Stimulated activated memory B cell treated with anti-CD40 and anti-IgM and Interleukin-4, amounts not matched to agents 10 μg/mL and 1 μg/mL and 100 μg/mL, for 72 hours (primary cell): ENCODE measurements around the gene CRYZL1.
A peak's percentile ranks its signal among the peaks of the same experiment; 100 is the strongest.

Experiments
- ATAC-seq: fragments of 150-1000 bp; cut with Tn5 transposase; 2 replicates; pipeline ENCODE4 v1.10.0; 2021
- H3K27ac Mint-ChIP-seq: one replicate; pipeline ENCODE4 v1.8.0; 2022; ENCODE audit warnings: mild to moderate bottlenecking, mixed read lengths
- H3K27me3 Mint-ChIP-seq: one replicate; pipeline ENCODE4 v1.8.0; 2022; ENCODE audit warnings: mixed read lengths
- H3K36me3 Mint-ChIP-seq: one replicate; pipeline ENCODE4 v1.8.0; 2022; ENCODE audit warnings: mixed read lengths
- H3K4me1 Mint-ChIP-seq: one replicate; pipeline ENCODE4 v1.8.0; 2022; ENCODE audit warnings: mixed read lengths
- H3K4me3 Mint-ChIP-seq: one replicate; pipeline ENCODE4 v1.8.0; 2022; ENCODE audit warnings: mild to moderate bottlenecking, moderate library complexity, mixed read lengths
- H3K9me3 Mint-ChIP-seq: one replicate; pipeline ENCODE4 v1.8.0; 2022; ENCODE audit warnings: mixed read lengths

The CRYZL1 gene

DNA sequence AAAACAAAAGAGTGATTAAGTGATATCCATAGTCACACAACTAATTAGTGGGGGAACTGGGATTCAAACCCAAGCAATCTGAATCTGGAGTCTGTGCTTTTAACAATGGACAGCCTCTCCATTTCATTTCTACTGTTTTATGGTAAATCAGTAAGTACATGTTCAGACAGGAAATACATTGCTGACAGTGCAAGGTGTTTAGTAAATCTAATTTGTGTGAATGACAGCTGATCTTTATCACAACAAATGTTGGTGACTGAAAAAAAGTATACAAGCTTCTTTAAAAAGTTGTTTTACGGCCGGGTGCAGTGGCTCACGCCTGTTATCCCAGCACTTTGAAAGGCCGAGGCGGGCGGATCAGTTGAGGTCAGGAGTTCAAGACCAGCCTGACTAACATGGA is 73.6 kb downstream of the CRYZL1 start:
- Mint-ChIP-seq H3K4me1 (peaks cover 9% of the 10 kb centered on the region), H3K9me3 (no peaks in the 10 kb centered on the region), H3K36me3 (peaks cover 31% of the 10 kb centered on the region), H3K27ac (no peak overlapping the region), H3K27me3 (no peaks in the 10 kb centered on the region), H3K4me3 (no peak overlapping the region)
- ATAC-seq: no peak

DNA sequence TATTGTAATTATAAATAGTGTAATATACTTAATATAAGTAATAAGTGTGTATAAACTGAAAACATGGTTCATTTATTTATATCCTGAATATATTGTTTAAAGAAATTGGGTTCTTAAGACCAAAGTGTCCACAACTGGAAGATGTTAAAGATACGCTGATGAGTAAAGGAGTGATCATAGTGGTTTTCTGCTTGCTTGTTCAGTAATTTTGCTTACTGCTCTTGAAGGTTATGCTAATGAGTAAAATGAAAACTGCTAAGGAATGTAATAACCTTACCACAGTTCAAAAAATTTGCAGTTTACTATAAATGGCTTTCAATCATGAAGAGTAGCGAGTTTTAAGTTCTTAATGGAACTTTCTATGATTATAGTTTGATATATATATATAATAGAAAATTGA is 75.0 kb downstream of the CRYZL1 start:
- Mint-ChIP-seq H3K4me3 (no peak overlapping the region), H3K9me3 (no peaks in the 10 kb centered on the region), H3K36me3 (peaks cover 30% of the 10 kb centered on the region), H3K4me1 (peaks cover 10% of the 10 kb centered on the region), H3K27me3 (no peaks in the 10 kb centered on the region), H3K27ac (no peak overlapping the region)
- ATAC-seq: no peak

DNA sequence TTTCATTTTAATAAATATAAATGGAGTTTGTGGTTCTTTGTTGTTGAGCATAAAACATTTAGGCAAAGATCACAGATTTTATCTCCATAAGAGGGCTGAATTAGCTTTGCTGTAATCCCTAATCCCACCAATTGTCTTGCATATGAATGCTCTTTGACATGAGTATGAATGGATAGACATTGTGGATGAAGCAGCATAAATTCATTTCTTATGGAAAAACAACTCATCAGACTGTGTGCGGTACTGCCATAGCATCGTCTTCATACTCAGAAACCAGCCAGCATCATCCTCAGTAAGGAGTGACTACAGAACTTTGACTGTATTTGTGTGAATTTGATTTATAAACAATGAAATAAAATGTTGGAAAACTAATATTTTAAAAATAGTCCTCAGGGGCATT is 79.2 kb downstream of the CRYZL1 start:
- H3K27me3 Mint-ChIP-seq: no peaks in the 10 kb centered on the region
- no peak for ATAC-seq
- no peaks in the 10 kb centered on the region for H3K9me3 Mint-ChIP-seq
- H3K4me3 Mint-ChIP-seq: no peak overlapping the region
- H3K4me1 Mint-ChIP-seq: peaks cover 17% of the 10 kb centered on the region
- no peak overlapping the region for H3K27ac Mint-ChIP-seq
- H3K36me3 Mint-ChIP-seq: peaks cover 44% of the 10 kb centered on the region

DNA sequence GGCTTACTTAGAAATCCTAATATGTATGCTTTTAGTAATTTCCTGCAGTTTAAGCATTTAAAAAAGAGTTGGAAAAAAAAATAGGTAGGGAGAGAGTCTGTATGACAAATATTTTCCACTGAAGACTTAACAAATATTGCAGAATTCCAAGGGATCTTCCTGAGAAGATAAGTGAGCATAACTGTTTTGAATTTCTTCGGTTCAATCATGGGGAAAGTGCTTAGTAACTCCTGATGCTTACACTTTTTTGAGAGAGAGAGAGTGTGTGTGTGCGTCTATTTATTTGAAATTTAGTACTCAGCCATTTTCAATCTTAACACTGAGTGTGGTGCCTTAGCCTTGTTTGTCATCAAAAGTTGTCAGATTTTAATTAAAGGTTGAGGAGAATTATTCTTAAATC is 80.2 kb downstream of the CRYZL1 start:
- Mint-ChIP-seq H3K27ac (no peak overlapping the region), H3K27me3 (no peaks in the 10 kb centered on the region), H3K9me3 (no peaks in the 10 kb centered on the region), H3K4me3 (no peak overlapping the region), H3K36me3 (peaks cover 55% of the 10 kb centered on the region), H3K4me1 (peaks cover 24% of the 10 kb centered on the region)
- no peak for ATAC-seq

DNA sequence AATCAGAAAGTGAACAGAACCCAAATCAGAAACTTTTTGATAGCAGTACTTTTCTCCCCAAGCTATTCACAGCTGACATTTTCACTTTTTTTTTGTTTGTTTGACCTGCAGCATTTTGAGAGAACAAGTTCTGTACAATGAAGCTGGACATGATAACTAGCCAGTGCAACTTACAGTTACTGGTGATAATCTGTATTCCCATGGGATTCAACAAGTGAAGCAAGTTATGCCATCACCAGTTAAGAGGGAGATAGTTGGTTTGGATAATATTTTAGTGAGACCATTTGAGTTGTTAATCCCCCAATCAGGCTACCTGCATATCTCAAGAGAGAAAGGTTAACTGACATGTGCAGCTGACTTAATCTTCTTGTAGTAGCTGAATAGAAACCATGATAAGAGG is 80.6 kb downstream of the CRYZL1 start:
- H3K9me3 Mint-ChIP-seq: no peaks in the 10 kb centered on the region
- H3K27ac Mint-ChIP-seq: no peak overlapping the region
- H3K4me1 Mint-ChIP-seq: peaks cover 28% of the 10 kb centered on the region
- no peak overlapping the region for H3K4me3 Mint-ChIP-seq
- no peaks in the 10 kb centered on the region for H3K27me3 Mint-ChIP-seq
- no peak for ATAC-seq
- H3K36me3 Mint-ChIP-seq: peaks cover 59% of the 10 kb centered on the region

DNA sequence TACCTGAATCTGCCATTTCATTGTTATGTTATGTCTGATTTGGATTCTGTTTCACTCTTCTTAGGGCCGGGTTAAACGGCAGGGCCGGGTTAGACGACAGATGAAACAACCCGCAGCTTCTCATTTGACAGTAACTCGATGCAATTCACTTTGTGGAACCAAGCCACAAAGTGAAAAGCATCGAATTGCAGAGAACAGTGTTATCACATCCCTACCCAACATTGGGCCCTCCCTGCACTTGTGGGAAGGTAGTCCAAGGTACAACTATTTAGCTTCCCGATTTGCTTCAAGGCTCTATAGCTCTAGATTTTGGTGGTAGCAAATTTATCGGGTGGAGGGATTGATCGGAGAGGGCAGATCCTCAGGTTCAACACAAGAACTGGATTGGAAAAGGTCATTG is 81.7 kb downstream of the CRYZL1 start:
- Mint-ChIP-seq H3K9me3 (no peaks in the 10 kb centered on the region), H3K4me3 (no peak overlapping the region), H3K27ac (no peak overlapping the region), H3K36me3 (peaks cover 66% of the 10 kb centered on the region), H3K27me3 (no peaks in the 10 kb centered on the region), H3K4me1 (peaks cover 34% of the 10 kb centered on the region)
- ATAC-seq: no peak

DNA sequence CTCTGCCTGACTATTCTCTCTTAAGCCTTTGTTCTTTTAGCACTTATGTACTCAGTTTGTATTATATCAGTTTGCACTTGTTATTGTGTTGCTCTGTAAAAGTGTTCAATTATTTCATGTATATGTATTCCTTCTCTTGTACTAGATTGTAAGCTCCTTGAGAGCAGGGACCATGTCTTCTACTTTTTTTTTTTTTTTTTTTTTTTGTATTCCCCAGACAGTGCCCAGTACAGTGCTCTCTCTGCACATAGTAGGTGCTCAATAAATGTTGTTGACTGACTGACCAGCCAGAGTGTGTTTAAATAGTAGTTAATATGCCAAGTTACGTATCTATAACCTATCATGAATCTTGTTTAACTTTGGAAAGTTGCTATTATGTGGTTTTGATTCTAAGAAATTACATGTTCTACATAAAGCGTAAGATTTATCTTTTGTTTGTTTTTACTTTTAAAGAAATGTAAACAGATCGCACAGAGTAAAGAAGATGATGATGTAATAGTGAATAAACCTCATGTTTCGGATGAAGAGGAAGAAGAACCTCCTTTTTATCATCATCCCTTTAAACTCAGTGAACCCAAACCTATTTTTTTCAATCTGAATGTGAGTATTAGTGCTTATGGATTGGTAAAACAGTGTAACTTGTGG is 82.6 kb downstream of the CRYZL1 start:
- Mint-ChIP-seq H3K27me3 (no peaks in the 10 kb centered on the region), H3K27ac (no peak overlapping the region), H3K36me3 (peaks cover 75% of the 10 kb centered on the region), H3K4me1 (peaks cover 41% of the 10 kb centered on the region), H3K9me3 (no peaks in the 10 kb centered on the region), H3K4me3 (no peak overlapping the region)
- no peak for ATAC-seq

DNA sequence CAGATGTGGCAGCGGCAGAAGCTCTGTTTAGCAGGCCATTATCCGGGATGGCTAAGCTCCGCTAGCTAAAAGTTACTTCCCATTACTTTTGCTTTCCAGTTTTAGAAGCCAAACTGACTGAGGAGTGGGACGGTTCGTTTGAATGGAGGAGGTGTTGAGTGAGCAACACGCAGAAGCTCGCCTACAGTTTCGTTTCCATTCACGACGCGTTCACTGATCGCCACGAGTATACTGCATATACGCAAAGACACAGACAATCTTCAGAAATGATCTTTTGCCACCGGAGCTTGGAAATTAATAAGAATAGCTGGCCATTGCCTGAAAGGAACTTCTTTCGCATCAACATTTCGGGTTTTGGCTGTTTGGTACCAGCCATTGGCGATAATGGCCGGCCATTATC is 84.1 kb downstream of the CRYZL1 start:
- Mint-ChIP-seq H3K4me1 (peaks cover 45% of the 10 kb centered on the region), H3K4me3 (no peak overlapping the region), H3K9me3 (no peaks in the 10 kb centered on the region), H3K36me3 (peaks cover 73% of the 10 kb centered on the region), H3K27me3 (no peaks in the 10 kb centered on the region), H3K27ac (no peak overlapping the region)
- no peak for ATAC-seq

DNA sequence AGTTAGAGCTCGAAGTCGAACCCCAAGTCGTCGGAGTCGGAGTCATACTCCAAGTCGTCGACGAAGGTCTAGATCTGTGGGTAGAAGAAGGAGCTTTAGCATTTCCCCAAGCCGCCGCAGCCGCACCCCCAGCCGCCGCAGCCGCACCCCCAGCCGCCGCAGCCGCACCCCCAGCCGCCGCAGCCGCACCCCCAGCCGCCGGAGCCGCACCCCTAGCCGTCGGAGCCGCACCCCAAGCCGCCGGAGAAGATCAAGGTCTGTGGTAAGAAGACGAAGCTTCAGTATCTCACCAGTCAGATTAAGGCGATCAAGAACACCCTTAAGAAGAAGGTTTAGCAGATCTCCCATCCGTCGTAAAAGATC is 86.6 kb downstream of the CRYZL1 start:
- Mint-ChIP-seq H3K9me3 (no peaks in the 10 kb centered on the region), H3K27me3 (no peaks in the 10 kb centered on the region), H3K36me3 (peaks cover 61% of the 10 kb centered on the region), H3K4me1 (peaks cover 37% of the 10 kb centered on the region), H3K4me3 (no peak overlapping the region), H3K27ac (no peak overlapping the region)
- no peak for ATAC-seq

DNA sequence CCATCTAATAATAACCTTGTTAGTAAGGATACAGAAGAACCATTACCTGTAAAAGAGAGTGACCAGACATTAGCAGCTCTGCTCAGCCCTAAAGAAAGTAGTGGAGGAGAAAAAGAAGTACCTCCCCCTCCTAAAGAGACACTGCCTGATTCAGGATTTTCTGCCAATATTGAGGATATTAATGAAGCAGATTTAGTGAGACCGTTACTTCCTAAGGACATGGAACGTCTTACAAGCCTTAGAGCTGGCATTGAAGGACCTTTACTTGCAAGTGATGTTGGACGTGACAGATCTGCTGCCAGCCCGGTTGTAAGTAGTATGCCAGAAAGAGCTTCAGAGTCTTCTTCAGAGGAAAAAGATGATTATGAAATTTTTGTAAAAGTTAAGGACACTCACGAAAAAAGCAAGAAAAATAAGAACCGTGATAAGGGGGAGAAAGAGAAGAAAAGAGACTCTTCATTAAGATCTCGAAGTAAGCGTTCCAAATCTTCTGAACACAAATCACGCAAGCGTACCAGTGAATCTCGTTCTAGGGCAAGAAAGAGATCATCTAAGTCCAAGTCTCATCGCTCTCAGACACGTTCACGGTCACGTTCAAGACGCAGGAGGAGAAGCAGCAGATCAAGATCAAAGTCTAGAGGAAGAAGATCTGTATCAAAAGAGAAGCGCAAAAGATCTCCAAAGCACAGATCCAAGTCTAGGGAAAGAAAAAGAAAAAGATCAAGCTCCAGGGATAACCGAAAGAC is 87.1 kb downstream of the CRYZL1 start:
- Mint-ChIP-seq H3K4me1 (peaks cover 40% of the 10 kb centered on the region), H3K9me3 (no peaks in the 10 kb centered on the region), H3K36me3 (peaks cover 62% of the 10 kb centered on the region), H3K4me3 (peak overlapping the region; percentile 18), H3K27ac (no peak overlapping the region), H3K27me3 (no peaks in the 10 kb centered on the region)
- ATAC-seq: no peak

DNA sequence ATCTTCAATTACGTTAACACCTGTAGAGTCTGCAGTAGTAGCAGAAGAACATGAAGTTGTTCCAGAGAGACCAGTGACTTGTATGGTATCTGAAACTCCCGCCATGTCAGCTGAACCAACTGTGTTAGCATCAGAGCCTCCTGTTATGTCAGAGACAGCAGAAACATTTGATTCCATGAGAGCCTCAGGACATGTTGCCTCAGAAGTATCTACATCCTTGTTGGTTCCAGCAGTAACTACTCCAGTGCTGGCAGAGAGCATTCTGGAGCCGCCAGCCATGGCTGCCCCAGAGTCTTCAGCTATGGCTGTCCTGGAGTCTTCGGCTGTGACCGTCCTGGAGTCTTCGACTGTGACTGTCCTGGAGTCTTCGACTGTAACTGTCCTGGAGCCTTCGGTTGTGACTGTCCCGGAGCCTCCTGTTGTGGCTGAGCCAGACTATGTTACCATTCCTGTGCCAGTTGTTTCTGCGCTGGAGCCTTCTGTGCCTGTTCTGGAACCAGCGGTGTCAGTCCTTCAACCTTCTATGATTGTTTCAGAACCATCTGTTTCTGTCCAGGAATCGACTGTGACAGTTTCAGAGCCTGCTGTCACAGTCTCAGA is 88.4 kb downstream of the CRYZL1 start:
- ATAC-seq: no peak
- Mint-ChIP-seq H3K36me3 (peaks cover 57% of the 10 kb centered on the region), H3K27ac (no peak overlapping the region)

DNA sequence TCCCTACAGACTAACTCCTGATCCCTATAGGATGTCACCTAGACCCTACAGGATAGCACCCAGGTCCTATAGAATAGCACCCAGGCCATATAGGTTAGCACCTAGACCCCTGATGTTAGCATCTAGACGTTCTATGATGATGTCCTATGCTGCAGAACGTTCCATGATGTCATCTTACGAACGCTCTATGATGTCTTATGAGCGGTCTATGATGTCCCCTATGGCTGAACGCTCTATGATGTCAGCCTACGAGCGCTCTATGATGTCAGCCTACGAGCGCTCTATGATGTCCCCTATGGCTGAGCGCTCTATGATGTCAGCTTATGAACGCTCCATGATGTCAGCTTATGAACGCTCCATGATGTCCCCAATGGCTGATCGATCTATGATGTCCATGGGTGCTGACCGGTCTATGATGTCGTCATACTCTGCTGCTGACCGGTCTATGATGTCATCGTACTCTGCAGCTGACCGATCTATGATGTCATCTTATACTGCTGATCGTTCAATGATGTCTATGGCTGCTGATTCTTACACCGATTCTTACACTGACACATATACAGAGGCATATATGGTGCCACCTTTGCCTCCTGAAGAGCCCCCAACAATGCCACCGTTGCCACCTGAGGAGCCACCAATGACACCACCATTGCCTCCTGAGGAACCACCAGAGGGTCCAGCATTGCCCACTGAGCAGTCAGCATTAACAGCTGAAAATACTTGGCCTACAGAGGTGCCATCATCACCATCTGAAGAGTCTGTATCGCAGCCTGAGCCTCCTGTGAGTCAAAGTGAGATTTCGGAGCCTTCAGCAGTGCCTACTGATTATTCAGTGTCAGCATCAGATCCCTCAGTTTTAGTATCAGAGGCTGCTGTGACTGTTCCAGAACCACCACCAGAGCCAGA is 89.2 kb downstream of the CRYZL1 start:
- Mint-ChIP-seq H3K36me3 (peaks cover 50% of the 10 kb centered on the region), H3K27ac (no peak overlapping the region), H3K27me3 (no peaks in the 10 kb centered on the region), H3K4me3 (no peak overlapping the region), H3K4me1 (peaks cover 40% of the 10 kb centered on the region), H3K9me3 (no peaks in the 10 kb centered on the region)
- no peak for ATAC-seq

More for the DNA sequence above, 88.4 kb downstream of the CRYZL1 start:
- Mint-ChIP-seq H3K27me3 (no peaks in the 10 kb centered on the region), H3K9me3 (no peaks in the 10 kb centered on the region), H3K4me1 (peaks cover 40% of the 10 kb centered on the region), H3K4me3 (no peak overlapping the region)

DNA sequence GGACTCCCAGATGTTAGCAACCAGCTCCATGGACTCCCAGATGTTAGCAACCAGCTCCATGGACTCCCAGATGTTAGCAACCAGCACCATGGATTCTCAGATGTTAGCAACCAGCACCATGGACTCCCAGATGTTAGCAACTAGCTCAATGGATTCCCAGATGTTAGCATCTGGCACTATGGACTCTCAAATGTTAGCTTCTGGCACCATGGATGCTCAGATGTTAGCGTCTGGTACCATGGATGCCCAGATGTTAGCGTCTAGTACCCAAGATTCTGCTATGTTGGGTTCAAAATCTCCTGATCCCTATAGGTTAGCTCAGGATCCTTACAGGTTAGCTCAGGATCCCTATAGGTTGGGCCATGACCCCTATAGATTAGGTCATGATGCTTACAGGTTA is 89.9 kb downstream of the CRYZL1 start:
- ATAC-seq: no peak
- Mint-ChIP-seq H3K27me3 (no peaks in the 10 kb centered on the region), H3K36me3 (peaks cover 43% of the 10 kb centered on the region), H3K4me3 (no peak overlapping the region), H3K9me3 (no peaks in the 10 kb centered on the region), H3K4me1 (peaks cover 36% of the 10 kb centered on the region), H3K27ac (no peak overlapping the region)

DNA sequence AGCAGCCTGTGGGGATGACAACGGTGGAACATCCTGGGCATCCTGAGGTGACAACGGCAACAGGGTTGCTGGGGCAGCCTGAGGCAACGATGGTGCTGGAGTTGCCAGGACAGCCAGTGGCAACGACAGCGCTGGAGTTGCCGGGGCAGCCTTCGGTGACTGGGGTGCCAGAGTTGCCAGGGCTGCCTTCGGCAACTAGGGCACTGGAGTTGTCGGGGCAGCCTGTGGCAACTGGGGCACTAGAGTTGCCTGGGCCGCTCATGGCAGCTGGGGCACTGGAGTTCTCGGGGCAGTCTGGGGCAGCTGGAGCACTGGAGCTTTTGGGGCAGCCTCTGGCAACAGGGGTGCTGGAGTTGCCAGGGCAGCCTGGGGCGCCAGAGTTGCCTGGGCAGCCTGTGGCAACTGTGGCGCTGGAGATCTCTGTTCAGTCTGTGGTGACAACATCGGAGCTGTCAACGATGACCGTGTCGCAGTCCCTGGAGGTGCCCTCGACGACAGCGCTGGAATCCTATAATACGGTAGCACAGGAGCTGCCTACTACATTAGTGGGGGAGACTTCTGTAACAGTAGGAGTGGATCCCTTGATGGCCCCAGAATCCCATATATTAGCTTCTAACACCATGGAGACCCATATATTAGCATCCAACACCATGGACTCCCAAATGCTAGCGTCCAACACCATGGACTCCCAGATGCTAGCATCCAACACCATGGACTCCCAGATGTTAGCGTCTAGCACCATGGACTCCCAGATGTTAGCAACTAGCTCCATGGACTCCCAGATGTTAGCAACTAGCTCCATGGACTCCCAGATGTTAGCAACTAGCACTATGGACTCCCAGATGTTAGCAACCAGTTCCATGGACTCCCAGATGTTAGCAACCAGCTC is 90.5 kb downstream of the CRYZL1 start:
- Mint-ChIP-seq H3K4me3 (no peak overlapping the region), H3K9me3 (no peaks in the 10 kb centered on the region), H3K4me1 (peaks cover 30% of the 10 kb centered on the region), H3K36me3 (peaks cover 36% of the 10 kb centered on the region), H3K27ac (no peak overlapping the region), H3K27me3 (no peaks in the 10 kb centered on the region)
- no peak for ATAC-seq
